Measurements from ENCODE around the gene RAD1. TPM values are rescaled to one million over a fixed set of nuclear protein-coding genes. Genes with fewer than 3 reads are reported as not detected.

The RAD1 gene
- polyA plus RNA-seq, 1 donor, result 28.8 TPM

GRCh38 chr5:34919077-34919476 is 3.8 kb upstream of the RAD1 start:
- WGBS (ENCODE audit: insufficient coverage, low lambda C conversion rate), result 92% methylated on average over 1 of the region's 4 CpGs
- no peak for DNase-seq
- Histone ChIP-seq H3K4me3 (ENCODE audit: low read length) (no peak overlapping the region), H3K36me3 (ENCODE audit: control insufficient read depth, insufficient read depth, low read length) (peaks cover 27% of the 10 kb centered on the region), H3K27ac (ENCODE audit: low read length) (no peak overlapping the region), H3K9me3 (ENCODE audit: control insufficient read depth, low read depth, low read length) (no peaks in the 10 kb centered on the region), H3K27me3 (ENCODE audit: control insufficient read depth, insufficient read depth, low read length) (no peaks in the 10 kb centered on the region), H3K4me1 (ENCODE audit: control insufficient read depth, insufficient read depth, low read length) (peaks cover 8% of the 10 kb centered on the region)

GRCh38 chr5:34918025-34918424 is 2.7 kb upstream of the RAD1 start:
- WGBS (ENCODE audit: insufficient coverage, low lambda C conversion rate), result 88% methylated on average over 1 of the region's 4 CpGs
- Histone ChIP-seq H3K27ac (ENCODE audit: low read length) (no peak overlapping the region), H3K4me3 (ENCODE audit: low read length) (no peak overlapping the region), H3K36me3 (ENCODE audit: control insufficient read depth, insufficient read depth, low read length) (peaks cover 22% of the 10 kb centered on the region), H3K27me3 (ENCODE audit: control insufficient read depth, insufficient read depth, low read length) (no peaks in the 10 kb centered on the region), H3K4me1 (ENCODE audit: control insufficient read depth, insufficient read depth, low read length) (peaks cover 11% of the 10 kb centered on the region), H3K9me3 (ENCODE audit: control insufficient read depth, low read depth, low read length) (no peaks in the 10 kb centered on the region)
- DNase-seq, result no peak

GRCh38 chr5:34916518-34916917 is 1.2 kb upstream of the RAD1 start:
- no peak for DNase-seq
- H3K9me3 ChIP-seq (ENCODE audit: control insufficient read depth, low read depth, low read length), result no peaks in the 10 kb centered on the region
- H3K36me3 ChIP-seq (ENCODE audit: control insufficient read depth, insufficient read depth, low read length), result peaks cover 15% of the 10 kb centered on the region
- WGBS (ENCODE audit: insufficient coverage, low lambda C conversion rate), result 20% methylated on average over 1 of the region's 6 CpGs
- peaks cover 11% of the 10 kb centered on the region for H3K4me1 ChIP-seq (ENCODE audit: control insufficient read depth, insufficient read depth, low read length)
- H3K4me3 ChIP-seq (ENCODE audit: low read length), result peak overlapping the region; percentile 100
- no peaks in the 10 kb centered on the region for H3K27me3 ChIP-seq (ENCODE audit: control insufficient read depth, insufficient read depth, low read length)
- H3K27ac ChIP-seq (ENCODE audit: low read length), result no peak overlapping the region

GRCh38 chr5:34915856-34916192 is 520 bp upstream of the RAD1 start:
- peaks cover 11% of the 10 kb centered on the region for H3K4me1 ChIP-seq (ENCODE audit: control insufficient read depth, insufficient read depth, low read length)
- H3K36me3 ChIP-seq (ENCODE audit: control insufficient read depth, insufficient read depth, low read length), result peaks cover 18% of the 10 kb centered on the region
- peak overlapping the region; percentile 92 for H3K27ac ChIP-seq (ENCODE audit: low read length)
- WGBS (ENCODE audit: insufficient coverage, low lambda C conversion rate), result no CpG with 5 or more reads among the region's 20 CpGs
- no peak for DNase-seq
- H3K27me3 ChIP-seq (ENCODE audit: control insufficient read depth, insufficient read depth, low read length), result no peaks in the 10 kb centered on the region
- peak overlapping the region; percentile 100 for H3K4me3 ChIP-seq (ENCODE audit: low read length)
- no peaks in the 10 kb centered on the region for H3K9me3 ChIP-seq (ENCODE audit: control insufficient read depth, low read depth, low read length)

- Histone ChIP-seq H3K4me1 (ENCODE audit: control insufficient read depth, insufficient read depth, low read length) (peaks cover 11% of the 10 kb centered on the region), H3K36me3 (ENCODE audit: control insufficient read depth, insufficient read depth, low read length) (peaks cover 17% of the 10 kb centered on the region), H3K27ac (ENCODE audit: low read length) (peak overlapping the region; percentile 92), H3K27me3 (ENCODE audit: control insufficient read depth, insufficient read depth, low read length) (no peaks in the 10 kb centered on the region), H3K4me3 (ENCODE audit: low read length) (peak overlapping the region; percentile 100), H3K9me3 (ENCODE audit: control insufficient read depth, low read depth, low read length) (no peaks in the 10 kb centered on the region)
- peak; percentile 42 to 71 for DNase-seq
- WGBS (ENCODE audit: insufficient coverage, low lambda C conversion rate), result no CpG with 5 or more reads among the region's 20 CpGs
Measured at GRCh38 chr5:34914671-34915138, 599 bp downstream of the RAD1 start.

GRCh38 chr5:34913072-34913471 is 2.2 kb downstream of the RAD1 start:
- 93% methylated on average over 2 of the region's 2 CpGs for whole genome bisulfite sequencing (ENCODE audit: insufficient coverage, low lambda C conversion rate)

GRCh38 chr5:34905564-34905963 is 9.7 kb downstream of the RAD1 start:
- Histone ChIP-seq H3K36me3 (ENCODE audit: control insufficient read depth, insufficient read depth, low read length) (peaks cover 12% of the 10 kb centered on the region), H3K4me3 (ENCODE audit: low read length) (no peak overlapping the region), H3K4me1 (ENCODE audit: control insufficient read depth, insufficient read depth, low read length) (no peaks in the 10 kb centered on the region), H3K27ac (ENCODE audit: low read length) (no peak overlapping the region), H3K9me3 (ENCODE audit: control insufficient read depth, low read depth, low read length) (no peaks in the 10 kb centered on the region), H3K27me3 (ENCODE audit: control insufficient read depth, insufficient read depth, low read length) (no peaks in the 10 kb centered on the region)
- DNase-seq, result no peak
- 94% methylated on average over 2 of the region's 2 CpGs for WGBS (ENCODE audit: insufficient coverage, low lambda C conversion rate)

More at GRCh38 chr5:34913072-34913471, 2.2 kb downstream of the RAD1 start:
- no peak overlapping the region for H3K27ac ChIP-seq (ENCODE audit: low read length)
- no peaks in the 10 kb centered on the region for H3K27me3 ChIP-seq (ENCODE audit: control insufficient read depth, insufficient read depth, low read length)
- peaks cover 18% of the 10 kb centered on the region for H3K36me3 ChIP-seq (ENCODE audit: control insufficient read depth, insufficient read depth, low read length)
- no peak overlapping the region for H3K4me3 ChIP-seq (ENCODE audit: low read length)
- H3K9me3 ChIP-seq (ENCODE audit: control insufficient read depth, low read depth, low read length), result no peaks in the 10 kb centered on the region
- H3K4me1 ChIP-seq (ENCODE audit: control insufficient read depth, insufficient read depth, low read length), result peaks cover 11% of the 10 kb centered on the region
- DNase-seq, result no peak

GRCh38 chr5:34903260-34903659 is 12.0 kb downstream of the RAD1 start:
- WGBS (ENCODE audit: insufficient coverage, low lambda C conversion rate), result no CpG with 5 or more reads among the region's 1 CpG
- no peaks in the 10 kb centered on the region for H3K9me3 ChIP-seq (ENCODE audit: control insufficient read depth, low read depth, low read length)
- no peaks in the 10 kb centered on the region for H3K4me1 ChIP-seq (ENCODE audit: control insufficient read depth, insufficient read depth, low read length)
- no peak overlapping the region for H3K27ac ChIP-seq (ENCODE audit: low read length)
- DNase-seq, result no peak
- H3K4me3 ChIP-seq (ENCODE audit: low read length), result no peak overlapping the region
- no peaks in the 10 kb centered on the region for H3K27me3 ChIP-seq (ENCODE audit: control insufficient read depth, insufficient read depth, low read length)
- peaks cover 5% of the 10 kb centered on the region for H3K36me3 ChIP-seq (ENCODE audit: control insufficient read depth, insufficient read depth, low read length)

GRCh38 chr5:34900652-34901051 is 14.7 kb downstream of the RAD1 start:
- DNase-seq, result no peak
- Histone ChIP-seq H3K9me3 (ENCODE audit: control insufficient read depth, low read depth, low read length) (no peaks in the 10 kb centered on the region), H3K36me3 (ENCODE audit: control insufficient read depth, insufficient read depth, low read length) (peaks cover 2% of the 10 kb centered on the region), H3K4me1 (ENCODE audit: control insufficient read depth, insufficient read depth, low read length) (peaks cover 5% of the 10 kb centered on the region), H3K27me3 (ENCODE audit: control insufficient read depth, insufficient read depth, low read length) (no peaks in the 10 kb centered on the region), H3K4me3 (ENCODE audit: low read length) (no peak overlapping the region), H3K27ac (ENCODE audit: low read length) (no peak overlapping the region)
- no CpG with 5 or more reads among the region's 6 CpGs for whole genome bisulfite sequencing (ENCODE audit: insufficient coverage, low lambda C conversion rate)

- Histone ChIP-seq H3K4me1 (ENCODE audit: control insufficient read depth, insufficient read depth, low read length) (peaks cover 5% of the 10 kb centered on the region), H3K4me3 (ENCODE audit: low read length) (no peak overlapping the region), H3K27ac (ENCODE audit: low read length) (no peak overlapping the region), H3K36me3 (ENCODE audit: control insufficient read depth, insufficient read depth, low read length) (no peaks in the 10 kb centered on the region), H3K9me3 (ENCODE audit: control insufficient read depth, low read depth, low read length) (no peaks in the 10 kb centered on the region), H3K27me3 (ENCODE audit: control insufficient read depth, insufficient read depth, low read length) (no peaks in the 10 kb centered on the region)
- no peak for DNase-seq
- WGBS (ENCODE audit: insufficient coverage, low lambda C conversion rate), result 100% methylated on average over 1 of the region's 2 CpGs
Measured at GRCh38 chr5:34899066-34899465, 16.2 kb downstream of the RAD1 start.

- Histone ChIP-seq H3K27me3 (ENCODE audit: control insufficient read depth, insufficient read depth, low read length) (no peaks in the 10 kb centered on the region), H3K9me3 (ENCODE audit: control insufficient read depth, low read depth, low read length) (no peaks in the 10 kb centered on the region), H3K4me3 (ENCODE audit: low read length) (no peak overlapping the region), H3K4me1 (ENCODE audit: control insufficient read depth, insufficient read depth, low read length) (peaks cover 5% of the 10 kb centered on the region), H3K27ac (ENCODE audit: low read length) (no peak overlapping the region), H3K36me3 (ENCODE audit: control insufficient read depth, insufficient read depth, low read length) (no peaks in the 10 kb centered on the region)
- peak; percentile 58 to 67 for DNase-seq
- WGBS (ENCODE audit: insufficient coverage, low lambda C conversion rate), result no CpG with 5 or more reads among the region's 3 CpGs
Measured at GRCh38 chr5:34898258-34898895, 16.9 kb downstream of the RAD1 start.
